ENCODE data around the gene RASSF3. TPM values are rescaled to one million over a fixed set of nuclear protein-coding genes. Genes with fewer than 3 reads are reported as not detected.
"Not testable (repeated sequence)": the region's sequence is repeated elsewhere in the genome, so short reads cannot be mapped to it uniquely, and the experiment has no call there.

Gene RASSF3
- total RNA-seq, 4 donors from 2014 or later = 14.7 to 18.3 (median 16.7) TPM

DNA sequence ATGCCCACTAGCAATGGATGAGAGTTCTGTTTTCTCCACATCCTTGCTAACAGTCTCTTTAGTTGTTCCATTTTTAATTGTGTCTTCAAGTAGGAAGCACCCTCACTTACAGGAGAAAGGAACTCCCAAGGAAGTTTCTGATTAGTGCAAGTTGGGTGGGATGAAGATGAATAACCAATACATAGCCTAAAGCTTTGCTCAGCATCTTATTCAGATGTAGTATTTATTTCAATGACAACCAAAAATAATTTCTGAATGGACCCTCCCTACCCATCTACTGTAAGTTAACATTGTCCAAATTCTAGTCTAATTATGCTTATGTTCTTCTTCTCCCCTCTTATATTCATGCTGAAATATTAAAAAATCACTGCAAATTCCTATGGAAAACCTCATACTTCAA lies 36.0 kb downstream of the RASSF3 start:
- H3K27me3 ChIP-seq = no peaks in the 10 kb centered on the region
- no peaks in the 10 kb centered on the region for H3K36me3 ChIP-seq
- no peak for DNase-seq (ENCODE audit: low spot score in 2 of 2)
- H3K4me3 ChIP-seq = no peak overlapping the region
- TF ChIP-seq POLR2A (IDR thresholded peaks at IDR 0.05) (no peak), EP300 (IDR thresholded peaks at IDR 0.05) (no peak)
- TF ChIP-seq, protein P1, sequence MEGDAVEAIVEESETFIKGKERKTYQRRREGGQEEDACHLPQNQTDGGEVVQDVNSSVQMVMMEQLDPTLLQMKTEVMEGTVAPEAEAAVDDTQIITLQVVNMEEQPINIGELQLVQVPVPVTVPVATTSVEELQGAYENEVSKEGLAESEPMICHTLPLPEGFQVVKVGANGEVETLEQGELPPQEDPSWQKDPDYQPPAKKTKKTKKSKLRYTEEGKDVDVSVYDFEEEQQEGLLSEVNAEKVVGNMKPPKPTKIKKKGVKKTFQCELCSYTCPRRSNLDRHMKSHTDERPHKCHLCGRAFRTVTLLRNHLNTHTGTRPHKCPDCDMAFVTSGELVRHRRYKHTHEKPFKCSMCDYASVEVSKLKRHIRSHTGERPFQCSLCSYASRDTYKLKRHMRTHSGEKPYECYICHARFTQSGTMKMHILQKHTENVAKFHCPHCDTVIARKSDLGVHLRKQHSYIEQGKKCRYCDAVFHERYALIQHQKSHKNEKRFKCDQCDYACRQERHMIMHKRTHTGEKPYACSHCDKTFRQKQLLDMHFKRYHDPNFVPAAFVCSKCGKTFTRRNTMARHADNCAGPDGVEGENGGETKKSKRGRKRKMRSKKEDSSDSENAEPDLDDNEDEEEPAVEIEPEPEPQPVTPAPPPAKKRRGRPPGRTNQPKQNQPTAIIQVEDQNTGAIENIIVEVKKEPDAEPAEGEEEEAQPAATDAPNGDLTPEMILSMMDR (IDR thresholded peaks at IDR 0.05) = no peak
- peaks cover 0 to 9% (median 3%) of the 10 kb centered on the region in 4 donors for H3K4me1 ChIP-seq
- no peaks in the 10 kb centered on the region for H3K9me3 ChIP-seq
- no peak overlapping the region for H3K27ac ChIP-seq

DNA sequence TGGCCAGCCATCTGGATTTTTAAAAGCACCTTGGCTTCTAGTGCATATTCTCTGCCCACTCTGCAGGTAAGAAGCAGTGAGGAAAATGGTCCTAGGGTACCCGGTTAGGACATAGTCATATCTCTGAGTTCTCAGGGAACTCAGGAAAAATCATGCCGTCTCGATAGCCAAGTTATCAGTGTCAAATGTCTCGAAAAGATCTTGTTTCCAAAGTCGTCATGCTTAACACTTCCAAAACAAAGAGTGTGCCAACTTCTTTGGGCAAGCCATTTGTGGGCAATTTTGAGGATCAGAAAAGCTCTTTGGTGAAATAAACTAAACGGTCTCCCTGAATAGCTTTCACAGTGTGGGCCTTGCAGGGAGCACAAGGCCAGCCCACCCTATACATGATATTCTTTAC lies 39.2 kb downstream of the RASSF3 start:
- no peak for DNase-seq (ENCODE audit: low spot score in 2 of 2)
- Histone ChIP-seq H3K4me3 (no peak overlapping the region), H3K4me1 (peaks cover 0 to 8% (median under 1%) of the 10 kb centered on the region in 4 donors), H3K36me3 (no peaks in the 10 kb centered on the region), H3K27me3 (no peaks in the 10 kb centered on the region), H3K27ac (no peak overlapping the region), H3K9me3 (no peaks in the 10 kb centered on the region)
- WGBS, 2 donors = 78 to 81% methylated on average over 6 of the region's 6 CpGs
- no peak for TF ChIP-seq EP300 (IDR thresholded peaks at IDR 0.05)
- no peak for TF ChIP-seq POLR2A (IDR thresholded peaks at IDR 0.05)
- TF ChIP-seq, protein P1 (IDR thresholded peaks at IDR 0.05) = no peak

DNA sequence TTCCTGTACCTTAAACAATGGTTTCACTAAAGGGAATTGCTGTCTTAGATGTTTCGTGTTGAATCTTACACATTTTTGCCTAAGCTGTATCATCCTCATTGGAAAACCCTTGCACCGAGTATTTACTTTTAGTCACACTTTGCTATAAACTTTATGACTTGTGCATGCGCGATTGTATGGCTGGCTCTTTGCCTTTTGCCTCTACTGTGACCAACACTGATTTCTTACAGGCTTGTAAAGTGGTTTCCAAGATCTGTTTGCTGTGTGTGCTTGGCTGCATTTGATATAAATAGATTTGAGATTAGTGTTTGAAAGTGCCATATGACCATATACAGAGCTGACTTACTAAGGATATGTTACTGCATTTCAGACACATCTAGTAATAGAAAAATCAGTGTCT lies 40.5 kb downstream of the RASSF3 start:
- DNase-seq (ENCODE audit: low spot score in 2 of 2) = no peak
- TF ChIP-seq POLR2A (IDR thresholded peaks at IDR 0.05) = no peak
- TF ChIP-seq EP300 (IDR thresholded peaks at IDR 0.05) = no peak
- TF ChIP-seq, protein P1 (IDR thresholded peaks at IDR 0.05) = no peak
- H3K27ac ChIP-seq = no peak overlapping the region
- H3K27me3 ChIP-seq = no peaks in the 10 kb centered on the region
- H3K4me1 ChIP-seq = peaks cover 0 to 4% (median 0%) of the 10 kb centered on the region in 4 donors
- WGBS, 2 donors = 75 to 81% methylated on average over 4 of the region's 4 CpGs
- no peaks in the 10 kb centered on the region for H3K36me3 ChIP-seq
- H3K4me3 ChIP-seq = no peak overlapping the region
- H3K9me3 ChIP-seq = no peaks in the 10 kb centered on the region

DNA sequence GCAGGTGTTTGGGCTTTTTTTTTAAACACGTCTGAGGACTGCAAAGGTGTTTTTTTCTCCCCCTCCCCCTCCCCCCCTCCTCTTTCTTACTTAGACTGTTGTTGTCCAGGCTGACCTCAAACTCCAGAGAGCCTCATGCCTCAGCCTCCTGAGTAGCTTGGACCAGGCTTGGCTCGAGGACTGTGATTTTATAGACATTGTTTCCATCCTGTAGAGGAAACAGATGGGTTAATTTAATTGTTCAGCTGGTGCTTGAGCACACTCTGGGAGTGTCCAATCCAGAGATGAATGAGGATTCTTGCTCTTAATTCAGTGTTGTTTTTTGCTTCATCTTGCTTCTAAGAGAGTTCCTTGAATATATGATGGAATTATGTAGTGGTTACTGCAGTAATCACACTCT lies 42.1 kb downstream of the RASSF3 start:
- Histone ChIP-seq H3K4me1 (peaks cover 0 to 4% (median 0%) of the 10 kb centered on the region in 4 donors), H3K27ac (no peak overlapping the region), H3K4me3 (no peak overlapping the region), H3K27me3 (no peaks in the 10 kb centered on the region), H3K9me3 (no peaks in the 10 kb centered on the region), H3K36me3 (no peaks in the 10 kb centered on the region)
- 79 to 93% methylated on average over 2 of the region's 2 CpGs for WGBS, 2 donors
- DNase-seq (ENCODE audit: low spot score in 2 of 2) = no peak
- TF ChIP-seq, protein P1 (IDR thresholded peaks at IDR 0.05) = no peak

DNA sequence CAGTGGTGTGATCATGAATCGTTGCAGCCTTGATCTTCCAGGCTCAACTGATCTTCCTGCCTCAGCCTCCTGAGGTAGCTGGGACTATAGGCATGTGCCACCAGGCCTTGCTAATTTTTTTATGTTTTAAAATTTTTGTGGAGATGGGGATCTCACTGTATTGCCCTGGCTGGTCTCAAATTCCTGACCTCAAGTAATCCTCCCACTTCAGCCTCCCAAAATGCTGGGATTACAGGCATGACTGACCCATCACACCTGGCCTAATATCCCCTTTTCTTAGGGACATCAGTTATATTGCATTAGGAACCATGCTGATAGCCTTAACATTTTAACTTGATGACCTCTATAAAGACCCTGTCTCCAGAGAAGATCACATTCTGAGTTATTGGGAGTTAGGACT lies 42.8 kb downstream of the RASSF3 start:
- H3K27ac ChIP-seq = no peak overlapping the region
- TF ChIP-seq EP300 (IDR thresholded peaks at IDR 0.05) (no peak), POLR2A (IDR thresholded peaks at IDR 0.05) (no peak)
- TF ChIP-seq, protein P1 (IDR thresholded peaks at IDR 0.05) = no peak
- H3K4me3 ChIP-seq = no peak overlapping the region
- no peak for DNase-seq (ENCODE audit: low spot score in 2 of 2)
- no peaks in the 10 kb centered on the region for H3K36me3 ChIP-seq
- H3K27me3 ChIP-seq = no peaks in the 10 kb centered on the region
- H3K4me1 ChIP-seq = peaks cover 0 to 4% (median 0%) of the 10 kb centered on the region in 4 donors
- no peaks in the 10 kb centered on the region for H3K9me3 ChIP-seq
- 85 to 93% methylated on average over 1 of the region's 1 CpG for WGBS, 2 donors

DNA sequence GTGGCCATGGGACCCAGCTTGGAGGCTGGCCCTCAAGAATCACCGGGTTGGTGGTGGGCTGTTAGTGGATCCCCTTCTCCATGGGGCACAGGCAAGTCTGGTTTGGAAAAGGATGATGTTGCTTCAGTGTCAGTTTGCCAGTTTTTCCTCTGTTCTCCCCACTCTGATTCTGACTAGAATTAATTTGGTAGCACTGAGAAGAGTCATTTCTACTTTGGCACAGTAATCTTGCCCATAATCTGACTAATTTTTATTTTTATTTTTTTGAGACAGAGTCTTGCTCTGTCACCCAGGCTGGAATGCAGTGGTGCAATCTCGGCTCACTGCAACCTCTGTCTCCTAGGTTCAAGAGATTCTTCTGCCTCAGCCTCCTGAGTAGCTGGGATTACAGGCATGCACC lies 43.6 kb downstream of the RASSF3 start:
- H3K4me1 ChIP-seq = peaks cover 0 to 10% (median 1%) of the 10 kb centered on the region in 4 donors
- H3K36me3 ChIP-seq; H3K27me3 ChIP-seq; H3K4me3 ChIP-seq; H3K9me3 ChIP-seq; DNase-seq (ENCODE audit: low spot score in 2 of 2); H3K27ac ChIP-seq: not testable (repeated sequence)
- 95% methylated on average over 2 of the region's 2 CpGs for WGBS, 2 donors
